Hematopoietic multipotent progenitor cell treated with erythropoietin and hydrocortisone succinate and interleukin-3 and kit ligand, for 15 days (in vitro differentiated cells): ENCODE results near the gene CD33.
"Not testable (repeated sequence)": the region's sequence is repeated elsewhere in the genome, so short reads cannot be mapped to it uniquely, and the experiment has no call there.

ENCODE experiments used
- DNase-seq: peaks from one replicate; pipeline ENCODE4 v3.0.0-alpha.2; 2015; ENCODE audit warnings: low spot score

Gene CD33

GRCh38 chr19:51210874-51211361, 14.0 kb upstream of the CD33 start:
- DNase-seq: not testable (repeated sequence)

GRCh38 chr19:51211833-51212232, 13.0 kb upstream of the CD33 start:
- no peak for DNase-seq

DNA sequence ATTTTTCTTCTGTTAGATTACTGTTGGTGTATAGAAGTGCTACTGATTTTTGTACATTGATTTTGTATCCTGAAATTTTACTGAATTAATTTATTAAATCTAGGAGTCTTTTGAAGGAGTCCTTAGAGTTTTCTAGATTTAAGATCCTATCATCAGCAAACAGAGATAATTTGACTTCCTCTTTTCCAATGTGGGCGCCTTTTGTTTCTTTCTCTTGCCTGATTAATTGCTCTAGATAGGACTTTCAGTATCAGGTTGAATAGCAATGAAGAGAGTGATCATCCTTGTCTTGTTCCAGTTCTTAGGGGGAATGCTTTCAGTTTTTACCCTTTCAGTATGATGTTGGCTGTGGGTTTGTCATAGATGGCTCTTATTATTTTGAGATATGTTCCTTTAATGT, 5.6 kb upstream of the CD33 start:
- no peak for DNase-seq

- no peak for DNase-seq
Measured at GRCh38 chr19:51219971-51220370, 4.9 kb upstream of the CD33 start.

- DNase-seq: no peak
Measured at GRCh38 chr19:51220996-51221395, 3.9 kb upstream of the CD33 start.

DNA sequence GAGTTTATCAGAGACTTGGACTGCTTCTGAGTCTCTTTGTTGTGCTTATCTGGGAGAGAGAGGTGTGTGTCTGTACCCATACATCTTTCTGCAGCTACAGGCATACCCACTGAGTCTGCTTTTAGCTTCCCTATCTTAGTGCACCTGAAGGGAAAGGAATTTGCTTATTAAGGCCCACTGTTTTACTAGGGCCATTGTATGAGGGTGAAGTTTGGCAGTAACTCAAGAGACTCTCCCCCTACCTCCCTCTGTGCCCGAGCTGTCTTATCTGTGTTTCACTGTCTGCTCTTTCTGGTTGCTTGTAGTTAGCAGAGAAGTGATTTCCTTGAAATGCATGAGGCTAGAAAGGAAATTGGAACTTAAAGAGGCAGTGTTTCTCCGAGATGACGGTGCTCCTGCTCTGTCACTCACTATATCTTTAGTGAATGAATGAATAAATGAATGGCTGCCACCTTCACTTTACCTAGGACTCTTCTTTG, 678 bp upstream of the CD33 start:
- no peak for DNase-seq

- no peak for DNase-seq
Measured at GRCh38 chr19:51226067-51226466, 1.2 kb downstream of the CD33 start.

GRCh38 chr19:51227326-51227725, 2.4 kb downstream of the CD33 start:
- no peak for DNase-seq

DNA sequence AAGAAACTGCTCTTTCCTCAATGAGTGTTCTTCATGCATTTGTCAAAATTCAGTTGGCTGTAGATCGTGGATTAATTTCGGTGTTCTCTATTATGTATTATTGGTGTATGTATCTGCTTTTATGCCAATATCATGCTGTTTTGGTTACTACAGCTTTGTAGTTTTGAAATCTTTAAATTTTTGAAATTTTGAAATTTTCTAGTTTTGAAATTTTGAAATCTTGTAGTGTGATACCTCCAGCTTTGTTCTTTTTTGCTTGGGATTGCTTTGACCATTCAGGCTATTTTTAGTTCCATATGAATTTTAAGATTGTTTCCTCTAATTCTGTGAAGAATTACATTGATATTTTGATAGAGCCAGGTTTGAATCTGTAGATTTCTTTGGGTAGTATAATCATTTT, 3.1 kb downstream of the CD33 start:
- no peak for DNase-seq

DNA sequence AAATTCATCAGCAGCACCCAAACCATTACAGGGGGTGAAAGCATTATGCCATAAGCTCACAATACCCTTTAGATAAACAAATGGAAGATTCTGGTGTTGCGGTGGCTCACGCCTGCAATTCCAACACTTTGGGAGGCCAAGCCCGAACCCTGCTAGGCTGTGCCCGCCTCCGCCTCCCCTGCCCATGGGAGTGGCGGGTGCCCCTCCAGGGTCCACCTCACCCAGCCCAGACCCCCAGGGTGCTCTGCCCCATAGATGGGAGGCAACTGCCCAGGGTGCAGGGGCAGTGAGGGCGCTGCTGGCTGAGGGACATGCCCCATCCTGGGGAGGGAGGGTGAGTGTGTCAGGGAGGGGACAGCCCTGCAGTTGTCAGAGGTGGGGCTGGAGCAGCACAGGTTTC, 16.0 kb downstream of the CD33 start:
- no peak for DNase-seq

- no peak for DNase-seq
Measured at GRCh38 chr19:51242881-51243630, 18.2 kb downstream of the CD33 start.

DNA sequence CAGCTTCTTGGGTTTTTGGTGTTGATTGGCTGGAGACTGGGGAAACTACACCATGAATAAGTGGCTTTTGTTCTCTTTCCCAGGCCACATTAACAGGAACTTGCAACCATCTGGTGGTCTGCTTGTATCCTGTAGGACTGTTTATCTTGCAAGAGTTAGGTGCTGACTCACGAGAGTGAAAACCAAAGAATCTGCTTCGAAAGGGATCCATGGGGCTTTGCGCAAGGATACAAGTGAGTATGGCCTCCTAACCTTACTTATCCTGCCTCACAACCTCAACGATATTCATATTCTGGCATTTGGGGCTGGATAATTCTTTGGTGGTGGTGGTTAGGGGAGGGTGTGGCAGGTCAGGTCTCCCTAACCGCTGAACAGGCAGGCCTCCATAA, 21.3 kb downstream of the CD33 start:
- DNase-seq: no peak

DNA sequence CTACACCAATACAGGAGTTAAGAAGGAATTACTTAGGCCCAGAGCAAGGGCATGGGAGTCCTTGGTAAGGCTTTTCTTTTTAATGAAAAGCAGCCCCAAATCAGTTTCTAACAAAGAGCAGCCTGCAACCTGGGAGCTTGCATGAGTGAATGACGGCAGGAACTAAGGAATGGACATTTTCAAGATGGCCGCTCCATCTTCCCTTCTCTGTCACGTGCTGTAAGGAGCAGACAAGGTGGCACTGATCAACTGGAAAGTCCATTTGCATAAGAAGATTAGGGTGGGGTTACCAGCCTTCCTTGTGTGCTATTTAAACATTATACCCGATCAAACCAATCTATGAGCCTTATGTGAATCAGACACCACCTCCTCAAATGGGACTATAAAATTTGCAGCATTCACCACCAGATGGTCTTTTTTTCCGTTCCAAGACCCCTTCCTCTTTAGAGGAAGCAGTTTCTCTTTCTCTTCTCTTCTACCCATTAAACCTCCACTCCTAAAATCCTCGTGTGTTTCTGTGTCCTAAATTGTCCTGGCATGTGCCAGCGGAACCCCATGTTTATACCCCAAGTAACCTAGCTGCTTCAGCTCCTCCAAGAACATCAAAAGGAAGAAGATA, 23.2 kb downstream of the CD33 start:
- no peak for DNase-seq

- DNase-seq: no peak
Measured at GRCh38 chr19:51250786-51251467, 26.0 kb downstream of the CD33 start, which contains the start of gene SIGLECL1. Gene SIGLECL1, plus strand, starts transcription at chr19:51251080. Its CDS starts 12,993 bp downstream, at chr19:51264073.

GRCh38 chr19:51251468-51251820, 26.6 kb downstream of the CD33 start:
- DNase-seq: no peak

GRCh38 chr19:51252306-51253079, 27.6 kb downstream of the CD33 start:
- no peak for DNase-seq

DNA sequence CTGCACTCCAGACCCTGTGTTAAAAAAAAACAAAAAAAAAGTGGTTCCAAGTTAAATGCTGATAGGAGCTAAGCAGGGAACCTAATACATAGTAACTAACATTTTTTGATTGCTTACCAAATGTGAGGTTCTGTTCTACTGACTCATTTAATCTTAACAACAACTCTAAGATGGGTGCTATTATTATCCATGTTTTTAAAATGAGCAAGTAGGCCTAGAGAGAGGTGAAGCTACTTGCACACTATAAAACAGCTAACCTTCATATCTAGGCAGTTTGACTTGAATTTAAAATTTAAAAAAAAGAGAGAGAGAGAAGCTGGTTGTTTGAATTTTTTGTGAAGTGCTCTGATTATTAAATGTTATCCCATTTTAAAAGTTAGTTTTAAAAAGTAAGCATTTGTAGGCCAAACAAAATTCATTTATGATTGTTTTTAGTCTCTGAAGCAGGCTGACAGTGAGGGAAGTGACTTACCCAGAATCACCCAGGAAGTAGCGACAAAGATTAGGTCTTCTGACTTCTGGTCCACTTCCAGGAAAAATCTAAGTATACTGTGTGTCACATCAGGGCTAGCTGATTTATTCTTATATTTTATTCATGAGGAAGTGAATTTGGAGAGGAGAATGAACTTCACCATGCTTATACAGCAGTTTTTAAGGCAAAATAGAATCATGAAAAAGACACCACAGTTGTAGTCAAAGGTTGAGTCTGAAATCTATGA, 28.4 kb downstream of the CD33 start:
- DNase-seq: no peak

DNA sequence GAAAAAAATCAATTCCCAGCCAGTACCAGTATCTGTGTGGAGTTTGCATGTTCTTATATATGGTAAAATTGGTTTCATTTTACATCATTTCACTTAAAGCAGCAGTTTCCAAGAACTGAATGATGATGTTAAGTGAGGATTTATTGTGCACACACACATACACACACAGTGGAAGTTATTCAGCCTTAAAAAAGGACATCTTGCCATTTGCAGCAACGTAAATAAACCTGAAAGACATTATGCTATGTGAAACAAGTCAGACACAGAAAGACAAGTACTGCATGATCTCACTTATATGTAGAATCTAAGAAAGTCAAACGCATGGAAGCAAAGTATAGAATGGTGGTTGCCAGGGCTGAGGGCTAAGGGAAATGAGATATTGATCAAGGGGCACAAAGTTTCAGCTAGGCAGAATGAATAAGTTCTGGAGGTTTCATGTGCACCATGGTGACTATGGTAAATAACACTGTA, 31.3 kb downstream of the CD33 start:
- DNase-seq: no peak

DNA sequence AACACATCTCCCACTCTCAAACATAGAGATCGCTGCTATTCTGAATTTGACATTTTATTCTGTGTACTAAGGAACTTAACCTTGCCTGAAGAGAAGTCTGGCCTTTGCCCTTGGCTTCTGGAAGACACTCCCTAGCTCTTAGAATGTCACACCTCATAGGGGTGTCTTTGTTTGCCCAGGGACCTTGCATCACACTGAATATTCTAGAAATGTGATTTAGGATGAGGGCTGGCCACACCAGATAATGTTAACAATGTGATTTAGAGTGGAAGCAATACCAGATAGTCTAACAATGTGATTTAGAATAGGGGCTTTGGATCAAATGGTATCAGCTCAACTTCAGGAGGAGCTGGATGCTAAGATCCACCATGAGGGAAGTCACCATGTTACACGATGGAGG, 32.6 kb downstream of the CD33 start:
- no peak for DNase-seq

DNA sequence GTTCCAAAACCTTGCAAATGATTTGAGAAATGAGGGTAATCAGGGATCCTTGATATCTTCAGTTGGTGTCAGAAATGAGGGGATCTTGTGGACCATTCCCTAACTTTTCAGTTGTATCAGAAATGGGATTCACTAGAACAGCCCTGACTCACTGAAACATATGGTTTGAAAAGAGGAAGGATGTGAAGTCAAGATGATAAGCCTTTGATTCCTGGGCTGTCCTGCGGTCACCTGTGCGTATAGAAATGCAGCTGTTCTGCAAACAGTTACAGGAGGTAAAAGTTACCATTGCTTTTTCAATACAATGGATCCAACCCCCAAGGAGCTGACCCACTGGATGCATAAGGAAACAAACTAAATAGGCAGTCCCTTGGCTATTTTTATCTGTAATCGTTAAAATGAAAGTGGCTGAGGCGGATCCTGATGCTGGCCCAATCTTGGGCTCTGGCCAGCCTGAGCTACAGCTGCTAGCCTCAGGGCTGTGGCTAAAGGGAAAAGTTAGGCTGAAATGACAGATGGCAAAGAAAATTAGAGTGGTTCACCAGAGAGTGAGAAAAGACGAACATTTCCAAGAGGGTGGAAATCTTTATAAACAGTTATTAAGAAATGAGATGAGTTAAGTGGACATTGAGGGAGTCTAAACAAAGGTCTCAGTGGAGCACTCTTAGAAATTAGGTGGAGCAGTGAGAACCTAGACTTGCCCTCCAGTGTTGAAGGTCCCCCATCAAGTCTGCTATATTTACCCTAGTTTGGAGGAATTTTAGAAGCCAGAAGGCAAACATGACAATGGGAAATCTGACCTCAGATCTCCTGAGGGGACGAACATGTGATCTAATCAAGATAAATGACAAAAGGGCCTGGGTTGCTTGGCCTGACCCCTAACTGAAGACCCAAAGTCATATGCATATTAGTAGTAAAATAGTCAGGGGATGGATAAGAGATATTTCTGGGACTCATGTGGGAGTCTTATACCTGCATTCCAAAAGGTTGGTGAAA, 33.6 kb downstream of the CD33 start:
- no peak for DNase-seq
